ENCODE results near the gene PGAP1.

- TF ChIP-seq, protein P1, sequence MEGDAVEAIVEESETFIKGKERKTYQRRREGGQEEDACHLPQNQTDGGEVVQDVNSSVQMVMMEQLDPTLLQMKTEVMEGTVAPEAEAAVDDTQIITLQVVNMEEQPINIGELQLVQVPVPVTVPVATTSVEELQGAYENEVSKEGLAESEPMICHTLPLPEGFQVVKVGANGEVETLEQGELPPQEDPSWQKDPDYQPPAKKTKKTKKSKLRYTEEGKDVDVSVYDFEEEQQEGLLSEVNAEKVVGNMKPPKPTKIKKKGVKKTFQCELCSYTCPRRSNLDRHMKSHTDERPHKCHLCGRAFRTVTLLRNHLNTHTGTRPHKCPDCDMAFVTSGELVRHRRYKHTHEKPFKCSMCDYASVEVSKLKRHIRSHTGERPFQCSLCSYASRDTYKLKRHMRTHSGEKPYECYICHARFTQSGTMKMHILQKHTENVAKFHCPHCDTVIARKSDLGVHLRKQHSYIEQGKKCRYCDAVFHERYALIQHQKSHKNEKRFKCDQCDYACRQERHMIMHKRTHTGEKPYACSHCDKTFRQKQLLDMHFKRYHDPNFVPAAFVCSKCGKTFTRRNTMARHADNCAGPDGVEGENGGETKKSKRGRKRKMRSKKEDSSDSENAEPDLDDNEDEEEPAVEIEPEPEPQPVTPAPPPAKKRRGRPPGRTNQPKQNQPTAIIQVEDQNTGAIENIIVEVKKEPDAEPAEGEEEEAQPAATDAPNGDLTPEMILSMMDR (conservative IDR thresholded peaks at IDR 0.05): no peak
- no peak for TF ChIP-seq ZFX (IDR thresholded peaks at IDR 0.05)
These were observed 8.2 kb upstream of the PGAP1 start for GRCh38 chr2:196934672-196935071.

Data from C4-2B (cell line).